ENCODE measurements around the gene C22orf42.

C22orf42 gene

DNA sequence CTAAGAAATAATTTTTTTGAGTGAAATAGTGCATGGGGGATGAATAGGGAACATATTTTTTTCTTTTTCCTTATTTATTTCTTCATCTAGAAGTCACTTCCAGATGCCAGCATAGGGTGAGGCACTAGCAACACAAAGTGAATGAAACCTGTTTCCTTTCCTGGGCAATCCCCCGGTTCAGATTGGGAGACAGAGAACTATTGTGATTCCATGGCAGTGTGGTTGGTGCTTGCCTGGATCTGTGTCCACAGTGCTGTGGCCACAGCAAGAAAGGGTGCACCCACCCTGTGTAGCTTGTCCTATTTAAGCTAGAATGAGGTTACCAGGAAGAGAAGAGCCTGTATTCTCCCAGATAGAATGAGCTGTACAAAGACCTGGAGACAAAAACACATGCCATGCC lies 58.4 kb downstream of the C22orf42 start:
- Histone ChIP-seq H3K27ac (no peak overlapping the region), H3K36me3 (replicated peaks) (no peaks in the 10 kb centered on the region), H3K27me3 (replicated peaks) (no peaks in the 10 kb centered on the region), H3K4me3 (ENCODE audit: low read depth, low read length) (no peak overlapping the region)
- TF ChIP-seq, protein P1, sequence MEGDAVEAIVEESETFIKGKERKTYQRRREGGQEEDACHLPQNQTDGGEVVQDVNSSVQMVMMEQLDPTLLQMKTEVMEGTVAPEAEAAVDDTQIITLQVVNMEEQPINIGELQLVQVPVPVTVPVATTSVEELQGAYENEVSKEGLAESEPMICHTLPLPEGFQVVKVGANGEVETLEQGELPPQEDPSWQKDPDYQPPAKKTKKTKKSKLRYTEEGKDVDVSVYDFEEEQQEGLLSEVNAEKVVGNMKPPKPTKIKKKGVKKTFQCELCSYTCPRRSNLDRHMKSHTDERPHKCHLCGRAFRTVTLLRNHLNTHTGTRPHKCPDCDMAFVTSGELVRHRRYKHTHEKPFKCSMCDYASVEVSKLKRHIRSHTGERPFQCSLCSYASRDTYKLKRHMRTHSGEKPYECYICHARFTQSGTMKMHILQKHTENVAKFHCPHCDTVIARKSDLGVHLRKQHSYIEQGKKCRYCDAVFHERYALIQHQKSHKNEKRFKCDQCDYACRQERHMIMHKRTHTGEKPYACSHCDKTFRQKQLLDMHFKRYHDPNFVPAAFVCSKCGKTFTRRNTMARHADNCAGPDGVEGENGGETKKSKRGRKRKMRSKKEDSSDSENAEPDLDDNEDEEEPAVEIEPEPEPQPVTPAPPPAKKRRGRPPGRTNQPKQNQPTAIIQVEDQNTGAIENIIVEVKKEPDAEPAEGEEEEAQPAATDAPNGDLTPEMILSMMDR (IDR thresholded peaks at IDR 0.05; ENCODE audit: low read depth, low read length, missing control alignments): no peak
- DNase-seq: no peak
- in situ Hi-C loops (cut with HindIII; ENCODE audit: low pct_ligation_motif_present, low sequenced_read_pairs): no loop called here

Data from brain microvascular endothelial cell (primary cell).